ENCODE data around the gene ZNF75A.

Gene ZNF75A

GRCh38 chr16:3289998-3290673 is 15.2 kb upstream of the ZNF75A start:
- DNase-seq: no peak

DNA sequence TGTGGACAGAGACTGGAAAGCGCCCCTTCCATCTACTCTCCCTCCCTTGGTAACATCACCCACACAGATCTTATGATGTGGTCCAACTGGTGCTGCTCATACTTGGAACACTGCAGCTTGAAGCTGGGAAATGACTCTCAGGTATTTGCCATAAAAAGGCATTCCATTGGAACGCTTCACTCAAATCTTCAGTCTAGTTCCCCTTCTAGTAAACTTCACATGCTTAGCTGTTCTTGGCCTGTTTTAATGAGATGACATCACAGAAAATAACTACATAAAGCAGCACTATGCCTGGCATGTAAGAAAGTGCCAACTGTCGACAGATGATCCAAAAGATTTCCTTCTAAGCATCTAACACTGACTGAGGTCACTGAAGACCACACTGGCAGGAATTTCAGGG is 12.7 kb upstream of the ZNF75A start:
- DNase-seq: no peak

DNA sequence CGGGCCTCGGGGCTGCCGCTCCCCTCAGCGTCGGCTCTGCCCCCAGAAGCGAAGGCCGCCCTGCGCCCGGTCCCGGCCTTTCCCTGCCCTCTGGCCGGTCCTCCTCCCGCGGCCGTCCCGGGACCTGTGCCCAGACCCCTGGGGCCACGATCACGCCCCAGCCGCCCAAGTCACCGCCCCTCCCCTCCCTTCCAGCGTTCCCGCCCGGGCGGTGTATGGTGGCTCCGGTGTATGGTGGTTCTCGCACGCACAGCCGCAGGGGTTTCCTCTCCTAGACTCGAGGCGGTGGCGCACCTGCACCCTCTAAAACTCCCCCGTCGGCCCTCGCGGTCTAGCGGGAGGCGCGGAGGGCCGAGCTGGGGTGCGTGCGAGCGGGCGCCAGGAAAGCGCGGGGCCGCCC is 10.1 kb upstream of the ZNF75A start:
- no peak for DNase-seq

DNA sequence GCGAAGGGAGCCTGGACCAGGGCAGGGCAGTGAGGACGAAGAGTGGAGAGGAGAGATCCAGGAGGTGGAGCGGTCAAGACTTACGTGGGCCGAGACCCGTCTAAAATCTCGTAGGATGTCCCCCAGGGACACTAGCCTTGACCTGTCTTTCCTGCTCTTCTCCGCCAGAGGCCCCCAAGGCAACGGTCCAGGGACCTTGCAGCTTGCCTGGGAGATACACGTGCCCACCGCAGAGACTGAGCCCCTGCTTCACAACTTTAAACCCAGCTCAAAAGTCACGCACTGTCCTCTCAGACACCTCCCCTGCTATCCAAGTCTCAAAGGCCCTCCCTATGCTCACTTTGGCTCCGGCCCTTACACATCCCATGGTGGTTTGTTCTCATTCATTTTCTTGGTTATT is 9.5 kb upstream of the ZNF75A start:
- DNase-seq: no peak

DNA sequence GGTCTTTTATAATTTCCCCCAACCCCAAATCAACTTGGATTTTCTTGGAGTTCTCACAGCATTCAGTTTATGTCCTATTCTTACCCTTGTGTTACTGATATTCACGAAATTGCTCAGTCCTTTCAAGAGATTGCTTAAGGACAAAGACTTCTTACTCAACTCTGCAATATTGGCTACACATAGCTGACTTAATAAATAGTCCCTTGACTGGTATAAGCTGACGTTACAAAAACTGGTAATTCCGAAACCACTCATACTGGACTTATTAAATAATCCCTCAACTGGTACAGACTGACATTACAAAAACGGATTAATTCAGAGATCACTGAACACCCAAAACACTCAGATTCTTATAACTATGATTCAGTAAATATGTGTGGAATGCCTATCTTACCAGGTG is 927 bp upstream of the ZNF75A start:
- DNase-seq: no peak

GRCh38 chr16:3306078-3306477 is 781 bp downstream of the ZNF75A start:
- no peak for DNase-seq

GRCh38 chr16:3311496-3311895 is 6.2 kb downstream of the ZNF75A start:
- no peak for DNase-seq

GRCh38 chr16:3317315-3317999 is 12.2 kb downstream of the ZNF75A start:
- no peak for DNase-seq

DNA sequence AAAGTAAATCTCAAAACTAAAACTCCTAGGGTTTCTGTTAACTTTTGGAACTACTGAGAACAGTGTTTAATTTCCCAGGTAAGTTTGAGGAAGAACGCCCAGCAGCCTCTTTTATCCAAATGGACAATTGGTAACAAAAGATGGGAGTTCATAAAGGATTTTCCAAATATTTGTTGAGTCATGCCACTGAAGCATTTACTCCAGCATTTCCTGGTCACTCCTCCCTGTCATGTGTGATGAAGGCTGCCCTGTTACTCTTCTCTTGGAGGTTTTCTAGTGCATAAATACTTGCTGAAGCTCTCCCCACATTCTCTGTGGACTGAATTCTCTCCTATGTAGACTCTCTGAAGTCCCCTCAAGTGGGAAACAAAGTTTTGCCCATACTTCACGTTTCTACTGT is 16.5 kb downstream of the ZNF75A start:
- no peak for DNase-seq

DNA sequence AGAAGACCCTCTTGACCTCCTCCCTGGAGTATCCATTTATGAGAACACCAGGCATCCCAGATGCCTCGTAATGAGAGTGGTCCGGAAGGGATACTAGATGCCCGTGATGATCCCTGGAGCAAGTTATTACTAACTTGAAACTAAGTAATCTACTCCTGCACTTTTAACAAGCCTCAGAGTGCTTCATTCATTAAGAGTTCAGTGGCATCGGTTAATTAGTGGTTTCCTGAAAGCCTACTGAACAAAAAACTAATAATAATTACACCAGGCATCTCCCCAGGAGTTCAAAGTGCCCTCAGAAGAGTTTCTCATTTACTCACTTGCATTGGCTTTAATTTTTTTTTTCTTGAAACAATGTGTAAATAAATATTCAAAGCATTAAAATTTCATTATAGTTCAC is 22.2 kb downstream of the ZNF75A start:
- no peak for DNase-seq

DNA sequence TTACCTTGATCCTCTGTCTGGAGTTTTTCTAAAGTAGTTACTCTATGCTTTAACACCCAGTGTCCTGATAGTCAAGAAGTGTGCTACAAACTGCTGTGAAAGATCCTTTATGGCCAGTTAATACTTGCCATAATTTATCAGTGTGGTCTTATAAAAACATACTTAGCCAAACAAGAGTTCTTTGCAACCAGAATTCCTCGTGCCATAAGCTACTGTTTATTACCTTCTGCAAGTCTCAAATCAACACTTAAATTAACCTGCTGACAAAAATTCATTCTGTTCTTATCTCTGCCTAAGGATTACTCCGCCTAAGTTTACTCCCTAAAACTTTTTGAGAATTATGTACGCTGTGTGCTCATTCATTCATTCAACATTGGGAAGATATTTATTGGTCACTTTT is 22.8 kb downstream of the ZNF75A start:
- no peak for DNase-seq

DNA sequence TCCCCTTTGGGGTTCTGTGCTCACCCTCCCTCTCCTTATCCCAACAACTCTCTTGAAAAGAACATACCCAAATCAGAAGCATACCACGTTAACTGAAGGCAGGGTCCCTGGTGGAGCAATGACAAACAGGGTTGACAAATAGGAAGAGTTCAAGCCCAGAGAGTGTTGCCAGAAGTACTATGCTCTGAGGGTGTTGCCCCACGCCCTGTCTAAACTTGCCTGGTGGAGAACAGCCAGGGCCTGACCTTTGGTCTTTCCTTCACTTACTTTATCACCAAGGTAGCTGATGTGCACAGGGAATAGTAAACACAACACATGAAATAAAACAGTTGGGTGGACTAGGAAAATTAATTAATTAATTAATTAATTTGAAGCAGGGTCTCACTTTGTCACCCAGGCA is 23.3 kb downstream of the ZNF75A start:
- no peak for DNase-seq

GRCh38 chr16:3346041-3346440 is 40.7 kb downstream of the ZNF75A start:
- no peak for DNase-seq

DNA sequence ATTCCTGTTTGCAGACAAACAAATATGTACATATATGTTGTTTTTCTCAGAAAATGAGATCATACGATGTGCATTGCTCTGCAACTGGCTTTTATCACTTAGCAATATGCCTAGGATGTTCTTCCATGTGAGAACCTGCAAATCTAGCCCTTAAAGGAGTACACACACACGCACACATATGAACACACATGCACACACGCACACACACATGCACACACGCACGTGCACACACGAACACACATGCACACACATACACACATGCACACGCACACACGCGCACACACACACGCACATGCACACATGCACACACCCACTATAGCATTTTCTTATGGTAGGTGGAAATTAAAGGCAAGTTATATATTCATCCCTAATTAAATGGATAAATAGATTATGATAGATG is 42.3 kb downstream of the ZNF75A start:
- no peak for DNase-seq

DNA sequence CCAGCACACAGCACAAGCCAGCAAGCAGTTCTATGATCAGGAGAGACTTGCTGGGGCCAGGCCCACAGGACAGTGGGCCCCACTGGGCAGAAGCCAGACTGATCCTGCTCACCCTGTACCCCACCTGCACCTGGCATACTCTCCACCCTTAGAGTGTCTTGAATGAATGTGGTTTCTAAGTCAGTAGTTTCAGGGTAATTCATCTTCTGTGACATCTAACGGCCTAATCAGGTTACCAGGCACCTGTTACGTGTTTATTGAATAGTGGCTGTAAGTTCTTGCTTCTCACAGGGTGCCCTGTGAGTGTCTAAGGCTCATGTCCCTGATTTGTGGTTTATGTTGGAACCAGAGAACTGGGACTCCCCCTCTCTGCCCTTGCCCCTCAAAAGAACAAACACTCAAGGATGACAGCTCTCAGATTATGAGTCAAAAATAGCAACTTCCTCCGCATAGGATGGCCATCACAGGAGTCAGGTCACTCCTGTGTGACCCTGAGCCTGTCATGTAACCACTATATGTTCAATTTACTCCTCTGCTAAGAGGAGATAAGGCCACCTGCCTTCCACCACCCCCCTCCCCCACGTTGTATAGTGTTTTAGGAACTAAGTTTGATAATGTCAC is 43.4 kb downstream of the ZNF75A start:
- DNase-seq: no peak

- DNase-seq: no peak
Measured at GRCh38 chr16:3349175-3349574, 43.9 kb downstream of the ZNF75A start.

- DNase-seq: no peak
Measured at GRCh38 chr16:3355589-3355988, 50.3 kb downstream of the ZNF75A start, which contains the start of gene OR2C1. OR2C1 (plus strand) TSS chr16:3355889; CDS start chr16:3355941, 52 bp downstream.

- DNase-seq: no peak
Measured at GRCh38 chr16:3356118-3356517, 50.8 kb downstream of the ZNF75A start.

- no peak for DNase-seq
Measured at GRCh38 chr16:3358871-3359270, 53.6 kb downstream of the ZNF75A start.

GRCh38 chr16:3362931-3363330 is 57.6 kb downstream of the ZNF75A start:
- DNase-seq: no peak

DNA sequence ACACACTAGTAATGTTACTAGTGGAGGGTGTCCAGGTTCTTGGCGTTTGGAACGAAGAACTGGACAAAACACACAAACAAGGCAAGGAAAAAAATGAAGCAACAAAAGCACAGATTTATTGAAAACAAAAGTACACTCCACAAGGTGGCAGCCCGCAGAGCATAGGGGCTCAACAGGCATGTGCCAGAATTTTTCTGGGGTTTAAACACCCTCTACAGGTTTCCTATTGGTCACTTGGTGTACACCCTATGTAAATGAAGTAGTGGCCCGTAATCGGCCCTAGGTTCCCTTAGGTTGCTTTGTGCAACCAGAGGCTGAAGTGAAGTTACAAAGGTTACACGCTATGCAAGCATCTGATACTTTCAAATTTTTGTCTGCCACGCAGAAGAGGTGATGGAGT is 58.5 kb downstream of the ZNF75A start:
- no peak for DNase-seq

GRCh38 chr16:3364774-3365427 is 59.6 kb downstream of the ZNF75A start:
- peak; percentile 77 to 85 for DNase-seq
